Glutamatergic neuron (in vitro differentiated cells): ENCODE data around the gene DNAJB6. TPM values are rescaled to one million over a fixed set of nuclear protein-coding genes. Genes with fewer than 3 reads are reported as not detected.

Experiments
- DNase-seq: peaks from one replicate; pipeline ENCODE4 v3.0.0; 2022
- H3K27ac Mint-ChIP-seq: one replicate; pipeline ENCODE4 v1.8.0; 2020; ENCODE audit warnings: mild to moderate bottlenecking, mixed read lengths, inconsistent platforms; ENCODE audit not compliant: unreplicated experiment
- H3K27me3 Mint-ChIP-seq: one replicate; pipeline ENCODE4 v1.8.0; 2020; ENCODE audit warnings: mild to moderate bottlenecking, moderate library complexity, mixed read lengths, inconsistent platforms; ENCODE audit not compliant: unreplicated experiment
- H3K36me3 Mint-ChIP-seq: one replicate; pipeline ENCODE4 v1.8.0; 2020; ENCODE audit warnings: mild to moderate bottlenecking, mixed read lengths, inconsistent platforms; ENCODE audit not compliant: unreplicated experiment
- H3K4me1 Mint-ChIP-seq: one replicate; pipeline ENCODE4 v1.8.0; 2020; ENCODE audit warnings: mild to moderate bottlenecking, low read depth, mixed read lengths, inconsistent platforms; ENCODE audit not compliant: unreplicated experiment
- H3K4me3 Mint-ChIP-seq: one replicate; pipeline ENCODE4 v1.8.0; 2020; ENCODE audit warnings: mild to moderate bottlenecking, mixed read lengths, inconsistent platforms; ENCODE audit not compliant: unreplicated experiment
- H3K9me3 Mint-ChIP-seq: one replicate; pipeline ENCODE4 v1.8.0; 2020; ENCODE audit warnings: mild to moderate bottlenecking, moderate library complexity, mixed read lengths, inconsistent platforms; ENCODE audit not compliant: unreplicated experiment
- total RNA-seq: library from RNA; stranded (reverse); fragmentation: NEBNext Ultra II Directional; extraction: Animal tissue kit (Norgen Biotek cat#: 25700); gene quantifications from one replicate; pipeline ENCODE4 v1.2.1, GENCODE V29; 2021; ENCODE audit not compliant: unreplicated experiment
- TF ChIP-seq, protein P1 (sequence below): fragments of 200-600 bp; sonication (generic); IDR thresholded peaks from one replicate; pipeline ENCODE4 v1.5.0; 2021; ENCODE audit not compliant: partially characterized antibody, unreplicated experiment

Gene DNAJB6
- total RNA-seq, 1 donor from 2014 or later, result 120 TPM

DNA sequence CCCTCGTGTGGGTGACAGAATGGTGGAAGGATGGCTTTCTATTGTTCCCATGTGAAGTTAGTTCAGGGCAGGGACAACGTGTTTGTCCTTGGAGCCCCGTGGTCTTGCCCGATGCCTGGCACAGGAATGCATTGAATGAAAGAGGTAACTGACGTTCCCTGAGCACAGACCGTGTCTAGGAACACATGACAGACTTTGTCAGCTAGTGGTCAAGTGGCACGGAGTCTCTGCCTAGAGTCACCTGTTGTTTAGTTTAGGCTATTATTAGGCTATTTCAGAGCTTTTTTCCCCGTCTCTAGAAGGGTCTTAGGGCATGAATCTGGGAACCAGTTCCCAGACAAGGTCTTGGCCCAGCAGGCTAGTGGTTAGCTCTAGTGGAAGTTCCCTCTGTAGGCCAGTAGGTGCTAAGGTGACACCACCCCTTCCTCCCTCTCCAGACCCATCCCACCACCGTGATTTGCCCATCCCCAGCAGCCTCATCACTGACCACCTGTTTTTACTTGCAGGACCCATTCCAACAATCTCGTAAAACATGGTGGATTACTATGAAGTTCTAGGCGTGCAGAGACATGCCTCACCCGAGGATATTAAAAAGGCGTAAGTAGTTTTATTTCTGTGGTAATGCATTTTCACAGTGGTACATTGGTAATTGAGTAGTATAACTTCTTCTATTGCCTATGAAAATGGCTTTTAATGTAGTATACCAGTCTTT, 21.4 kb downstream of the DNAJB6 start:
- H3K27ac Mint-ChIP-seq, result no peak overlapping the region
- H3K9me3 Mint-ChIP-seq, result peaks cover 2% of the 10 kb centered on the region
- no peaks in the 10 kb centered on the region for H3K27me3 Mint-ChIP-seq
- TF ChIP-seq, protein P1, sequence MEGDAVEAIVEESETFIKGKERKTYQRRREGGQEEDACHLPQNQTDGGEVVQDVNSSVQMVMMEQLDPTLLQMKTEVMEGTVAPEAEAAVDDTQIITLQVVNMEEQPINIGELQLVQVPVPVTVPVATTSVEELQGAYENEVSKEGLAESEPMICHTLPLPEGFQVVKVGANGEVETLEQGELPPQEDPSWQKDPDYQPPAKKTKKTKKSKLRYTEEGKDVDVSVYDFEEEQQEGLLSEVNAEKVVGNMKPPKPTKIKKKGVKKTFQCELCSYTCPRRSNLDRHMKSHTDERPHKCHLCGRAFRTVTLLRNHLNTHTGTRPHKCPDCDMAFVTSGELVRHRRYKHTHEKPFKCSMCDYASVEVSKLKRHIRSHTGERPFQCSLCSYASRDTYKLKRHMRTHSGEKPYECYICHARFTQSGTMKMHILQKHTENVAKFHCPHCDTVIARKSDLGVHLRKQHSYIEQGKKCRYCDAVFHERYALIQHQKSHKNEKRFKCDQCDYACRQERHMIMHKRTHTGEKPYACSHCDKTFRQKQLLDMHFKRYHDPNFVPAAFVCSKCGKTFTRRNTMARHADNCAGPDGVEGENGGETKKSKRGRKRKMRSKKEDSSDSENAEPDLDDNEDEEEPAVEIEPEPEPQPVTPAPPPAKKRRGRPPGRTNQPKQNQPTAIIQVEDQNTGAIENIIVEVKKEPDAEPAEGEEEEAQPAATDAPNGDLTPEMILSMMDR, result no peak
- peaks cover 28% of the 10 kb centered on the region for H3K4me1 Mint-ChIP-seq
- DNase-seq, result no peak
- peaks cover 10% of the 10 kb centered on the region for H3K36me3 Mint-ChIP-seq
- H3K4me3 Mint-ChIP-seq, result no peak overlapping the region

DNA sequence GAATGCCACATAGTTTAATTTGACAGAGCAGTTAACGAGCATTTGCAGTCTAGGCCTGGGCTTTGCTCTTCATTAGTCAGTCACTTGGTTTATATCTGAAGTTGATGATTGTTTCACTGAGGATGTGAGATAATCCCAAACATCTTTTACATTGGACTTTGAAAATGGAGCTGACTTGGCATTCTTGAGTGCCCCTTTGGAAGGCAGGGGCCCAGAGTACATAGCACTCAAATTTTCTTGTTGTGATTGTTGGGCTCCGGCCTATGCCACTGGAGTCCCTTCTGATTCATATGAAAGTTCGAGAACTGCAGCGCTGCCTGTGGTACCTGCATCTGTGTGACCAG, 21.9 kb downstream of the DNAJB6 start:
- Mint-ChIP-seq H3K9me3 (peaks cover 2% of the 10 kb centered on the region), H3K36me3 (peaks cover 10% of the 10 kb centered on the region), H3K4me3 (no peak overlapping the region), H3K27me3 (no peaks in the 10 kb centered on the region), H3K4me1 (peaks cover 25% of the 10 kb centered on the region), H3K27ac (no peak overlapping the region)
- no peak for DNase-seq
- TF ChIP-seq, protein P1, result no peak

DNA sequence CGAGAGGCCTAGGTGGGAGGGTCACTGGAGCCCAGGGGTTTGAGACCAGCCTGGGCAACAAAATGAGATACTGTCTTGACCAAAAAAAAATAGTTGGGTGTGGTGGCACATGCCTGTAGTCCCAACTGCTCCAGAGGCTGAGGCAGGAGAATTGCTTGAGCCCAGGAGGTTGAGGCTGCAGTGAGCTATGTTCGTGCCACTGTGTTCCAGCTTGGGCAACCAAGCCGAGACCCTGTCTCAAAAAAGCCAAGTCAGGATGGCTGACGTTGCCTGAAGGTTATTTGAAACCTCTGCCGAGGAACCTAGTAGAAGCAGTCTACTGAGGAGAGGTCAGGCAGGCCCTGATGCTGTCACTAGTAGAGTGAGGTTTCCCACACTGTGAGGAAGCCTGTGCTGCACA, 22.8 kb downstream of the DNAJB6 start:
- no peak overlapping the region for H3K27ac Mint-ChIP-seq
- TF ChIP-seq, protein P1, result no peak
- H3K27me3 Mint-ChIP-seq, result no peaks in the 10 kb centered on the region
- peaks cover 2% of the 10 kb centered on the region for H3K9me3 Mint-ChIP-seq
- H3K4me3 Mint-ChIP-seq, result no peak overlapping the region
- H3K36me3 Mint-ChIP-seq, result peaks cover 10% of the 10 kb centered on the region
- DNase-seq, result no peak
- H3K4me1 Mint-ChIP-seq, result peaks cover 24% of the 10 kb centered on the region

DNA sequence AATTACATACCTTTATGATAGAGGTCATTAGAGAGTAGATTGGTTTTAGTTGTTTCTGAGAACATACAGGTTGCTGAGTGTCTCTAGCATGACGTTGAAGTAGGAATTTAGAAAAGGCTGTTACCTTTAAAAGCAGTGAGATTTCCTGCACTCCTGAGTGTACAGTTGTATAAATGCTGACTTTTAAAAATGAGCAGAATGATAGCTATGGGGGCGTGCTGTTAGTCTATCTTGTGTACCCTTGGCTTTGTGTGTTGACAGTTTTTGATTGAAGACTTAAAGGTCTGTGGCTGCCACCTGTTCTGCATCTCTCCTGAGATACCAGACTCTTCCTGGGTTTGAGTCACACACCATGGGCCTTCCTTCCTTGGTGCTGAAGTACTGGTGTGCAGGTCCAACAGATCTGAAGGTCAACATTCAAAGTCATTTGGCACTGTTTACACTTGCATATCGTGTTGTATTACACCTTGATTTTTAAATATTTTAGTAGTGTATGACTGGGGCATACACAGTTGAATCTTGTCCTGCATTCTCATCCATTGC, 23.8 kb downstream of the DNAJB6 start:
- DNase-seq, result no peak
- Mint-ChIP-seq H3K27me3 (peaks cover 2% of the 10 kb centered on the region), H3K4me3 (no peak overlapping the region), H3K36me3 (peaks cover 10% of the 10 kb centered on the region), H3K4me1 (peaks cover 17% of the 10 kb centered on the region), H3K27ac (no peak overlapping the region), H3K9me3 (peaks cover 2% of the 10 kb centered on the region)
- TF ChIP-seq, protein P1, result no peak

DNA sequence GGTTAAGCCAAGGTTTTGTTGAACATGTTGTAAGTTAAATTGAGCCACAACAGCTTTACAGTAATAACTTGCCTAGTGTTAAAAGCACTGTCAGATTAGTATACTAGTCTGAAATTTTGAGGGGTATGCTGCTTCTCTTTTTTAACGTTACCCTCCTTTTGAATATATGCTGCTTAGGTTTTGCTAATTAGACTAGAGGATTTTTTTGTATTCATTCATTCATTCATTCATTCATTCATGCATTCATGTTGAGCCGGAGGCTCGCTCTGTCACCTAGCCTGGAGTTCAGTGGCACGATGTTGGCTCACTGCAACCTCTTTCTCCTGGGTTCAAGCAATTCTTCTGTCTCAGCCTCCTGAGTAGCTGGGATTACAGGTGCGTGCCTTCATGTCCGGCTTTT, 24.7 kb downstream of the DNAJB6 start:
- Mint-ChIP-seq H3K9me3 (peaks cover 2% of the 10 kb centered on the region), H3K36me3 (peaks cover 10% of the 10 kb centered on the region), H3K27ac (no peak overlapping the region), H3K4me3 (no peak overlapping the region), H3K27me3 (peaks cover 2% of the 10 kb centered on the region), H3K4me1 (peaks cover 9% of the 10 kb centered on the region)
- TF ChIP-seq, protein P1, result no peak
- DNase-seq, result no peak
